ENCODE data around the gene LRIT2. TPM values are rescaled to one million over a fixed set of nuclear protein-coding genes. Genes with fewer than 3 reads are reported as not detected.

LRIT2 gene
- polyA plus RNA-seq, 1 experiment = not detected

GRCh38 chr10:84262190-84262956 is 37.0 kb upstream of the LRIT2 start:
- no peak for DNase-seq (ENCODE audit: low read depth, low spot score)

GRCh38 chr10:84261236-84261915 is 36.0 kb upstream of the LRIT2 start:
- ChIA-PET CTCF (interaction anchor here (13.4 kb wide), 1 partner anchor 276 kb away, joined by 427 read pairs; no protein-coding TSS in a partner anchor), POLR2A (no interaction called here)
- no peaks in the 10 kb centered on the region; the same call in 1 of the 2 replicates for H3K9me3 ChIP-seq (ENCODE audit: control insufficient read depth, insufficient read depth, low read length)

More at GRCh38 chr10:84262190-84262956, 37.0 kb upstream of the LRIT2 start:
- Histone ChIP-seq H3K9me3 (ENCODE audit: control insufficient read depth, insufficient read depth, low read length) (no peaks in the 10 kb centered on the region), H3K27me3 (ENCODE audit: control insufficient read depth, insufficient read depth, low read length) (peaks cover 14% of the 10 kb centered on the region), H3K27ac (ENCODE audit: low read depth, low read length) (peak overlapping the region; percentile 11), H3K4me3 (ENCODE audit: low read depth, low read length) (no peak overlapping the region)
- CTCF ChIA-PET = interaction anchor here (1.3 to 13.4 kb wide), 2 partner anchors 101 to 275 kb away, joined by 5 to 427 read pairs; no protein-coding TSS in a partner anchor
- POLR2A ChIA-PET = no interaction called here
- TF ChIP-seq CTCF (IDR thresholded peaks at IDR 0.05; ENCODE audit: low read depth, low read length) = no peak

GRCh38 chr10:84258034-84258695 is 32.8 kb upstream of the LRIT2 start:
- CTCF ChIA-PET = interaction anchor here (1.5 to 13.4 kb wide), 3 partner anchors 111 to 279 kb away, joined by 3 to 427 read pairs (median 34); no protein-coding TSS in a partner anchor
- Histone ChIP-seq H3K4me3 (ENCODE audit: low read depth, low read length) (no peak overlapping the region), H3K27ac (ENCODE audit: low read depth, low read length) (peak overlapping the region; percentile 21), H3K9me3 (ENCODE audit: control insufficient read depth, insufficient read depth, low read length) (no peaks in the 10 kb centered on the region; the same call in 1 of the 2 replicates), H3K27me3 (ENCODE audit: control insufficient read depth, insufficient read depth, low read length) (peaks cover 7% of the 10 kb centered on the region)
- POLR2A ChIA-PET = no interaction called here
- TF ChIP-seq CTCF (IDR thresholded peaks at IDR 0.05; ENCODE audit: low read depth, low read length) = no peak
- DNase-seq (ENCODE audit: low read depth, low spot score) = no peak

More at GRCh38 chr10:84261236-84261915, 36.0 kb upstream of the LRIT2 start:
- no peak for TF ChIP-seq CTCF (IDR thresholded peaks at IDR 0.05; ENCODE audit: low read depth, low read length)
- no peak for DNase-seq (ENCODE audit: low read depth, low spot score)
- Histone ChIP-seq H3K27ac (ENCODE audit: low read depth, low read length) (no peak overlapping the region), H3K27me3 (ENCODE audit: control insufficient read depth, insufficient read depth, low read length) (peaks cover 14% of the 10 kb centered on the region), H3K4me3 (ENCODE audit: low read depth, low read length) (no peak overlapping the region)

- no peak for TF ChIP-seq CTCF (IDR thresholded peaks at IDR 0.05; ENCODE audit: low read depth, low read length)
Measured at GRCh38 chr10:84257343-84258020, 32.1 kb upstream of the LRIT2 start.

More at GRCh38 chr10:84257343-84258020, 32.1 kb upstream of the LRIT2 start:
- H3K4me3 ChIP-seq (ENCODE audit: low read depth, low read length) = no peak overlapping the region
- no peak for DNase-seq (ENCODE audit: low read depth, low spot score)
- H3K27ac ChIP-seq (ENCODE audit: low read depth, low read length) = no peak overlapping the region
- ChIA-PET CTCF (interaction anchor here (0.6 to 13.4 kb wide), 19 partner anchors 9 to 294 kb away, joined by 3 to 427 read pairs (median 4); partner anchors contain the start of gene RGR), POLR2A (no interaction called here)
- no peaks in the 10 kb centered on the region; the same call in 1 of the 2 replicates for H3K9me3 ChIP-seq (ENCODE audit: control insufficient read depth, insufficient read depth, low read length)
- H3K27me3 ChIP-seq (ENCODE audit: control insufficient read depth, insufficient read depth, low read length) = peaks cover 7% of the 10 kb centered on the region
